IPS-18c (cell line): ENCODE measurements around the gene PCSK4.
"Not testable (repeated sequence)": the region's sequence is repeated elsewhere in the genome, so short reads cannot be mapped to it uniquely, and the experiment has no call there.

ENCODE experiments used
- H3K4me3 ChIP-seq: 2 replicates; pipeline ENCODE4 v1.7.0; 2013; ENCODE audit warnings: low read depth, mild to moderate bottlenecking, low read length, moderate library complexity; ENCODE audit not compliant: insufficient read depth
- H3K9me3 ChIP-seq: one replicate; pipeline ENCODE4 v1.6.1; 2013; ENCODE audit warnings: mild to moderate bottlenecking, low read length, moderate library complexity; ENCODE audit not compliant: control insufficient read depth, insufficient read depth

Gene PCSK4

DNA sequence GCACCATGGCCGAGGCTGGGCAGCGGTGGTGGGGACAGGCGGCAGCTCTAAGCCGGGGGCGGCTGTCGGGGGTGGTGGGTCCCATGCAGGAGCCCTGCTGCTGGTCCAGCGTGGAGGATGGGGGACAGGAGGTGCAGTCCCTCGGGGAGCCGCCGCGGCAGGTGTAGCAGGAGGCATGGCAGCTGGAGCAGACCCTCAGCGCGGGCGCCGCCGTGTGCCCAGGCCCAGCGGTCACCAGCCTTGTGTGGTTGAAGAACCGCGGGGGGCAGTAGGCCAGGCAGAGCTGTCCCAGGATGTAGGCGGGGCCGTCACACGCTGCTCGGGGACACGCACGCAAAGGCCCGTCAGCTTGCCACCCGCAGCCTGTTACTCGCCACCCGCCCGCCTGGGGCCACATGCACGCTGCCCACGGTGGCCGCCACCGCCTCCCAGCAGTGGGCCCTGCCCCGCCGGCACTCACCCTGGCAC, 8.2 kb downstream of the PCSK4 start:
- Histone ChIP-seq H3K9me3 (no peaks in the 10 kb centered on the region), H3K4me3 (no peak overlapping the region)

DNA sequence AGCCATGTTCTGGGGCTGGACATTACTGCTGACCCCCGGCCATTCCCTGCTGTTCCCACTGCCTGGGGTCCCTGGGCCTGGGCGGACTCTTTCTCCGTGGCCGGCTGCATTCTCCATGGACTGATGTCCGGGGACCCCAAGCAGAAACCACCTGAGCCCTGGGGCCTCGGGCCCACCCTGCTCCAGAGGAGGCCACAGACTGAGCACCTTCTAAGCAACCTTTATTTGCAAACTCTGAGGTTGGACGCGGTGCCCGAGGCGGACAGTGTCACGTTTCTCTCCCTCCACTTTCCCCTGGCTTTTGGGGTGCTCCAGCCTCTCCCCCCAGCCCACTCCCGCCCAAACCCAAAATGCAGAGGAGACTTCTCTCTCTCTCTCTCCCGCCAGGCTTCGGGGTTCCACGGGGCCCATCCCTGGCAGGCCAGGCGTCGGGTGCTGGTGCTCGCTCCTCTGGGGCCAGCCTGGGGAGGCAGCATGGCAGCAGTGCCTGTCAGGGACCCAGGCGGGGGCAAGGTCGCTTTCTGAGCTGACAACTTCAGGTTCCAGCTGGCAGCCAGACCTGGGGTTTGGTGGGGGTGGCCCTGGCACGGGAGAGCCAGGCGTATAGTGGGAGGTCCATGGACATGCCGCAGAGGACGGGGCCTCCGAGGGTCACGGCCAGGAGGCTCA, 8.8 kb downstream of the PCSK4 start:
- Histone ChIP-seq H3K9me3 (no peaks in the 10 kb centered on the region), H3K4me3 (no peak overlapping the region)

DNA sequence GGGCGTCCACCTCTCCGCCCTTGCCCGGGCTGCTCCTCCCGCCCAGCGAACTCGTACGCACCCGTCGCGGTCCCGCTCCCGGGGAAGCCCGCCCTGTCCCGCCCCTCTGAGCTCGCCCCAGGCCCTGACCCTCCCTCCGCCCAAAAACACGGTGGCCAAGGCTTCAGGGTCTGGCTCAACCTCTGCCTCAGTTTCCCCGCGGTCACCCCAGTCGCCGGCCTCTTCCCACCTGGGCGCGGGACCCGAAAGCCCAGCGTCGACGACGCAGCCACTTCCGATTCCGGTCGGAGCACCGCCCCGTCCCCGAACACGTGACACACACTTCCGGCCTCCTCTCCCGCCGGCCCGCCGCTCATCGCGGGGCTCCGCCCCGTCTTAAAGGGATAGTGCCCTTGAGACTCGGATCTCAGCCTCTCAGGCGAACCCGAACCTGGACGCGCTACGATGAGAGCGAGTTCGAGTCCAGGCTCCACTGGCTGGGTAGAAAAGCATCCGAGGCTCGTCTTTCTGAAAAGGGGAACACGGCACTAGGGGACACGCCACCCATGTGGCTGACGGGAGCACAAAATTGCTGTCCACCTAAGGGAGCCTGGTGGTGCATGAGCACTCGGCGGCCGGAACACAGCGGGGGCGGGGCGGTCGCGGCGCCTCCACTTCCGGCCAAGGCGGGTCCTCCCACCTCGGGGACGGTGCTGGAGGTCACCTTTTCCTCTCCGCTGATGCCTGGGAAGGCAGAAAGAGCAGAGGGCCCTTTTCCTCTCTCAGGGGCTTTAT, 11.0 kb downstream of the PCSK4 start, which contains the start of gene C19orf25:
Gene C19orf25, minus strand, starts transcription at position 282 of the 774 bp plus-strand sequence. CDS start 312 bp downstream, outside the sequence.
- H3K9me3 ChIP-seq, result no peaks in the 10 kb centered on the region

DNA sequence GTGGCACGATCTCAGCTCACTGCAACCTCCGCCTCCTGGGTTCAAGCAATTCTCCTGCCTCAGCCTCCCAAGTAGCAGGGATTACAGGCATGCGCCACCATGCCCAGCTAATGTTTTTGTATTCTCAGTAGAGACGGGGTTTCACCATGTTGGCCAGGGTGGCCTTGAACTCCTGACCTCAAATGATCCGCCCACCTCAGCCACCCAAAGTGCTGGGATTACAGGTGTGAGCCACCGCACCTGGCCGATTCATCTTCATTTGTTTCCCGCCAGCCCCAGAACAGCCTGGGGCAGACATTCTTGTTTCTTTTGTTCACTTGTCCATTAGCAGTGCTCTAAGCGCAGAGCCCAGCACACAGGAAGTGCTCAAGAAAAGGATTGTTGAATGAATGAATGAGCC, 13.1 kb downstream of the PCSK4 start:
- H3K9me3 ChIP-seq, H3K4me3 ChIP-seq: not testable (repeated sequence)

More for the DNA sequence above, 11.0 kb downstream of the PCSK4 start, which contains the start of gene C19orf25:
- peak within 1 kb of the TSS; percentile 85 for H3K4me3 ChIP-seq

DNA sequence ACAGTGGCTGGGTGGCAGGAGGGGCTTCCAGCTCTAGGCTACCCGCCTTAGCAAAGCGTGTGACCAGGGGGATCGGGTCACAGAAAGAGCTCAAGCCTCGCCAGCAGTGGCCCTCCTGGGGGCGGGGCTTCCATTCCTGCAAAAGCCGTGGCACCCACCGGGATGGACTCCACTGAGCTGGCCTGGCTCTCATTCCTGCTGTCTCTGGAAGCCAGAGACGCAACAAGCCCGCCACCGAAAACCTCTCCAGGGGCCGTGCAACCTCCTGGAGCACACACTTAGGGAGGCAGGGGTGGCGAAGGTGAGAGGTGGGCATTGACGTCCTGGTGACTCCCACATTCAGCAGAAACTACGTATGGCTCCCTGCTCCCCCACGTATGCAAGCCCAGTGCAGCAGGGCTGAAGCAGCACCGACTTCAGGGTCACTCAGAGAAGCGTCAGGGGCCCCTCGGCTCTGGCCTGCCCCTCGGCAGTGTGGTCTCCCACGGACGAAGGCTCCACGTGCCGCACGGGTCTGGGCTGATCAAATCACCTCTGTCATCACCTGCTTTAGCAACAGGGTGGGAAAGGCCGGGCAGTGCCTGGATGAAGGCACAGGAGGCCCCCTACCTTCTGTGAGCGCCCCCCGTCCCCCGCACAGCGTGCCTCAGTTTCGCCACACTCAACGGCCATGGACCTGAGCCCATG, 14.3 kb downstream of the PCSK4 start:
- Histone ChIP-seq H3K9me3 (no peaks in the 10 kb centered on the region), H3K4me3 (no peak overlapping the region)

DNA sequence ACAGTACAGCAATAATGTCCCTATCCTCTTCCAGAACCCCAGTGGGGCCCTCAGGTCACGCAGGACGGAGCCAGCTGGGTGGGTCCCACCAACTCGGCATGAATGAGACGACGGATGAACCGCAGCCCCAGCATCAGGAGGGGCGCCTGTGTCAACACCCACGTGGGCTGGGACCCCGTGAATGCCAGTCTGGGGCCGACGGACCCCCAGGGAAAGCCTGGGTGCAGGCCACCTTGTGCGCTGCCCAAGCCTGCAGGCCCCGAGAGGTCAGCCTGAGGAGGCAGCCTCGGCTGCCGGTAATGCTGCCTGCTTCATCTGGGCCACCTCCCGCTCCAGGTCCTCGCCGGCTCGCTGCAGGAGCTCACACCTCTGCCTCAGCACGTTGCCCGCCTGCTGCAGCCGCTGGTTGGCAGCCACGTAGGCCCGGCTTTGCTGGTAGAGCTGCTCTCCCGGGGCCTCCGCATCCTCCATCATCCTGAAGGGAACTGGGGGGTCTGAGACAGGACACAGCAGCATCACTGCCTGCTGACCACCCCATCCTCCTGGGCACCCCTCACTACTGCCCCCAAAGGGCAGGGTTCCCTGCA, 15.3 kb downstream of the PCSK4 start:
- Histone ChIP-seq H3K9me3 (no peaks in the 10 kb centered on the region), H3K4me3 (no peak overlapping the region)

DNA sequence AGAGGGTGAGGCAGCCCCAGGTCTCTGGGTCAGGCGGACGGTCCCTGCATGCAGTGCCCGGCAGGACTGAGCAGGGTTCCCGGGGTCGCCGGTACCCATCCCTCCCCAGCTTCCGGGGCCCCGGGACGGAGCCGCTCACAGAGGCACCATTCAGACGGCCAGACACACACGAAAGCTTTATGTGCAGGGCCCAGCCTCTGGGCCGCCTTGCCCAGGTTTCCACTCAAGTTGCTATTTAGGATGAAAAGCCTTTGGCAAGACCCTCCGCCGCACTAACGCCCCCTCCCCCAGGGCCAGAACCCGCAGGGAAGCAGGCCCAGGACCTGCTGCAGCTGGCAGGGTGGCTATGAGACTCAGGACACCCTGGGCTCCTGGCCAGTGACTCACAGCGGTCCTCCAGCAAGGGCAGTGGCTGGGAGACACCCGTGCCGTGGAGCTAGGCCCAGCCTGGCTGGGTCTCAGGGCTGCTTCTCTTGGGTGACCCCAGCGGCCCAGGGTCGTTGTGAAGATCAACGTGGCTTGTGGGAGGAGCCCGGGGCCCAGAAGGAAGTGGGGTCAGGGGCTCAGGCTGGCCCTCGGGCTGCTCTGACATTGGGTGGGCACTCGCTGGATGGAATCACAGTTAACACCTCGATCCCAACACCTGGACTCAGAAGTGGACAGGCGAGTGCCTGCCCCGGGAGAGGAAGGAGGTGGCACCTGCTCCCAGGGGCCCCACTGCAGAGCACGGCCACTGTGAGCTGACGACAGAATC, 16.0 kb downstream of the PCSK4 start:
- H3K9me3 ChIP-seq, result no peaks in the 10 kb centered on the region
- H3K4me3 ChIP-seq, result no peak overlapping the region

DNA sequence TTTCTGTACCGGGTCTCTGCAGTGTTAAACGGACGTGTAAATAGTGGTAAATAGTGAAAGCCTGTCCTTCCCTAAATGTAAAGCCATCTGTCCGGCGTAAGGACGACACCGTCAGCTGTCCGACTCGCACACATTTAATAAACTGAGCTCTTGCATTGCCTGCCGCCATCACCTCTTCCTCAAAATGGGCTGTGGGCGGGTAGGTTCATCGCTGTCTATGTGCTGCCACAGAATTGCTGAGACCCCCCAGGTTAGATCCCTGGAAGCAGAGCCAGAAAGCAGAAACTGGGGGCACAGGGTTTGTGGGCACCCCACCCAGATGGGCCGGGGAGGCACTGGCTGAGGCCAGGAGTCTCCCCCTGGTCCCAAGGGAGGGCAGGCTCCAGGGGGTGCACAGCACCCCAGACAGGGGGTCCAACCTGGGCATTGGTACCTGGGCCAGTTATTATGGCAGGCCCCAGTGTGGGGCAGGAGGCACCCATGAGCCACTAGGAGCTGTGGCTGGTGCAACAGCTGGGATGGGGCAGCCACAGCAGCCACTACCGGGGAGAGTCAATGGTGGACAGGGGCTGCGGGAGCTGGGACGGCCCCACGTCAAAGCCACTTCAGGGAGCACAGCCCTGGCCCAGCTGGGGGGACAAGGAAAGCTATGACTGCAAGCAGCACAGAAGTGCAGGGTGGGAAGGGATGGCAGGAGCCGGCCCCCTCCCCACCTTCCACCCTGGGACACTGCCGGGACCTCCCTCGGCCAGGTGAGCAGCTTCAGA, 16.9 kb downstream of the PCSK4 start:
- Histone ChIP-seq H3K9me3 (no peaks in the 10 kb centered on the region), H3K4me3 (no peak overlapping the region)

DNA sequence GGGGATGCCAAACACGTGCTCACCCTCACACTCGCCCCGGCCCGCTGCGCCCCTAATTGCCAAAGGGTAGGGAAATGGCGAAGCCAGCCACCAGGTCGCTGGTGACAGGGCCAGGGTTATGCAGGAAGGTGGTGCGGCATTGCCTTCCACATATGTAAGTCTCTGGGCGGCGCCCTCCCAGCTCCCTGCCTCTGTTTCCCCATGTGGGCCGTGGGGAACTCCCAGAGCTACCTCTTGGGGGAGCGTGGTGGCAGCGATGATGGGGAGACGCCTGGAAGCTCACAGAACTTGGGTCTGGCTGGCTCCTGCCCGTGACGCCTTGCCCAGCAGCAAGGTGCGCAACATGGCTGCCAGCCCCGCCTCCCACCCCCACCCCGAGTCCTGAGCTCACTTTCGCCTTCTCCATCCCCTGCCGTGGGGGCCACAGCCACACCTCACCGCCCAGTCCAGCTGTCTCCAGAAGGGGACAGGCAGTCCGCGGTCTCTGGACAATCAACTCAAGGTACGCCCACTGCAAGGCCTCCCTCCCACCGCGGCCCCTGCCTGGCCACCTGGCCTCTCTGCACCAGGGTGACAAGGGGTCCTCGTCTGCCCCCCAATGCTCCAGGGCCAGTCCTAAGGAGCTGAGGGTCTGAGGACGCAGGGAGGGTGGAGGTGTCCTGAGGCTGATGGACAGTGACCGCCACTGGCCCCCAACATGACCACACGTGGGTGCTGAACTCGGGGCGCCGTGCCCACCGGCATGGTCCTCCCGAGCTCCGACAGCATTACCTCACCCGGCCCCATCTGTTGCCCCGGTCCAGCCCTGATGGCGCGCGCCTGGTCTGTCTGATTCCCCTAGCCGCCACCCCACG, 17.7 kb downstream of the PCSK4 start:
- Histone ChIP-seq H3K9me3 (no peaks in the 10 kb centered on the region), H3K4me3 (no peak overlapping the region)

DNA sequence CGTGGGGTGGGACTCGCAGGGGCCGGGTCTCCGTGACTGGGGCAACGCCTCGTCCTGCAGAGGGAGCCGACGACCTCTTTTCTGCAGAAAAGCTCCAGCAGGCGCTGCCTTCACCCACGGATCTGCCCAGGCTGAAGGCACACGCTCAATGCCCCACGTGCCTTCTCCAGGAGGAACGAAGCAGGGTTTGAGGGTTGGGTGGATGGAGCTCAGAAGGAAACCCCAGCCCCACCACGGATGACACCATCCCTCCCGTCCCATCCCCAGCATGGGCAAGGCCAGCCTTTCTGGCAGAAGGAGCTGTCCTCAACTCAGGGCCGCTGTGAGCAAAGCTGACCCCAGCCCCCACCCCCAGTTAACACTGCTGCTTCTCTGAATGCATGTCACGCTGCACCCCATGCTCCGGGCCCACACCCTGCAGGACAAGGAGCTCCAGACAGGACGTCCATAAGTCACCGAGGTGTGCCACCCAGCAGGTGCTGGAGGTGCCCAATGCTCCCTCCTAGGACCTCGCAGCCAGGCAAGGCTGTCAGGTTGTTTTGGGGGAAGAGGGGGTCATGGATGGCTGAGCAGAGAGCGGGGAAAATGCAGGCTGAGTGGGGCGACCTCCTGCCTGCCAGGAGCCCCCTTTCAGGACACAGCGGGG, 18.5 kb downstream of the PCSK4 start:
- Histone ChIP-seq H3K4me3 (no peak overlapping the region), H3K9me3 (no peaks in the 10 kb centered on the region)

DNA sequence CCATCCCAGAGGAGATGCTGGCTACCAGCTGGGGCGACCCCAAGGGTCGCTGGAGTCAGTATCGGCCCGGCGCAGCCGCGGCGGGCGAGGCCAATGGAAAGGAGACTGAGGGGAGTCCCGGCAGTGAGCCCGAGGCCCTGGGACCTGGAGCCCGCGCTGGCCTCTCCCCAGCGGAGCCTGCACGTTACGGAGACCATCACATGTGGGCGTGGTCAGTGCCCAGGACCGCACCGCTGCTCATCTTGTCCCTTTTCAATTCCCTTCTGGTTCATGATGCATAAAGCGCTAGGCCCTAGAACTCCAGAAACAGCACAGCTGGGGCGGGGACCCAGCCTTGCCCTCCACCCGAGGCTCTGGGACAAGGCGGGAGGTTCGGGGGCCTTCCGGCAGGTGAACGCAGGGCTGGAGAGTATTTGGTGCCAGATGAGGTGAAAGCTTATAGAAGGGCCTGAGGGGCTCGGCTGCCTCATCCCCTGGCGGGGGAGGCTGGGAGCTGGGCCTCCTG, 19.1 kb downstream of the PCSK4 start:
- Histone ChIP-seq H3K4me3 (peak overlapping the region; percentile 40), H3K9me3 (peaks cover 2% of the 10 kb centered on the region)

DNA sequence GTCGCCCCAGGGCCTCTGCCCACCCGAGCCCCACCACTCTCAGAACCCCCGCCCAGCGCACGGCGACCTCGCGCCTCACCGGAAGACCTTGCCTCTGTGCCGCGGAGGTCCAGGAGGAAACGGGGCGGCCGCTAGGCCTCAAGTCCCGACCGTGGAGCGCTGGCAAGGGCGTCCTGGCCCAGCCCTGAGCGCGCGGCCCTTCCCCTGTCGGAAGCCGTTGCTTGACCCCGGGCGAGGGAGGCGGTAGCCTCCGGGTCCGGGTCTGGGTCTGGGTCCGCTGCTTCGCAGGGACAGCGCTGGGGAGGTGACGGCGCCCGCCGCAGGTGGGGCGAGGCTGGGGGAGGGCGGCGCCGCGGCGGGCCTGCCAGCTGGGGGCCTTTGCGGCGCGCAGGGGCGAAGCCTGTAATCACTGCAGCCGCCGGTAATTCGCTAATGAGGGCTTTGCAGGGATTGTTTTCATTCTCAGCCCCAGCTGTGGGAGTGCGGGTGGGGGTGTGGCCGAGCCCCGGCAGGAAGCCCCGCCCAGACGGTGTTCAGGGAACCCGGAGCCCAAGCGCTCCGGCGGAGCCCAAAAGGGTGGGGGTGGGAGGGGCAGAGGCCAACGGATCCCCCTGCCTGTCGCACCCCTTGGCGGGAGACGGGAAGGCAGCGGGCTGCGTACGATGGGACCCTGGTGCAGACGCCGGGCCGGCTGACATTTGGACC, 19.7 kb downstream of the PCSK4 start:
- H3K4me3 ChIP-seq, result peak overlapping the region; percentile 40
- peaks cover 4% of the 10 kb centered on the region for H3K9me3 ChIP-seq

DNA sequence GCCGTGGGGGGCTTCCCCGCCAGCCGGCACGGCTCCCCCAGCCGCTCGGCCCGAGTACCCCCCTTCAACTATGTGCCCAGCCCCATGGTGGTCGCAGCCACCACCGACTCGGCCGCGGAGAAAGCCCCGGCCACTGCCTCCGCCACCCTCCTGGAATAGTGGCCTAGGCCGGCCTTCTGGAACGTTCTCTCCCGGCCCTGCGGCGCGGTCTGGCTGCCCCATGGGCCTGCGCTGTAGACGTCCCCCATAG, 20.2 kb downstream of the PCSK4 start:
- Histone ChIP-seq H3K9me3 (peaks cover 4% of the 10 kb centered on the region), H3K4me3 (peak overlapping the region; percentile 40; the same call in 1 of the 2 replicates)

DNA sequence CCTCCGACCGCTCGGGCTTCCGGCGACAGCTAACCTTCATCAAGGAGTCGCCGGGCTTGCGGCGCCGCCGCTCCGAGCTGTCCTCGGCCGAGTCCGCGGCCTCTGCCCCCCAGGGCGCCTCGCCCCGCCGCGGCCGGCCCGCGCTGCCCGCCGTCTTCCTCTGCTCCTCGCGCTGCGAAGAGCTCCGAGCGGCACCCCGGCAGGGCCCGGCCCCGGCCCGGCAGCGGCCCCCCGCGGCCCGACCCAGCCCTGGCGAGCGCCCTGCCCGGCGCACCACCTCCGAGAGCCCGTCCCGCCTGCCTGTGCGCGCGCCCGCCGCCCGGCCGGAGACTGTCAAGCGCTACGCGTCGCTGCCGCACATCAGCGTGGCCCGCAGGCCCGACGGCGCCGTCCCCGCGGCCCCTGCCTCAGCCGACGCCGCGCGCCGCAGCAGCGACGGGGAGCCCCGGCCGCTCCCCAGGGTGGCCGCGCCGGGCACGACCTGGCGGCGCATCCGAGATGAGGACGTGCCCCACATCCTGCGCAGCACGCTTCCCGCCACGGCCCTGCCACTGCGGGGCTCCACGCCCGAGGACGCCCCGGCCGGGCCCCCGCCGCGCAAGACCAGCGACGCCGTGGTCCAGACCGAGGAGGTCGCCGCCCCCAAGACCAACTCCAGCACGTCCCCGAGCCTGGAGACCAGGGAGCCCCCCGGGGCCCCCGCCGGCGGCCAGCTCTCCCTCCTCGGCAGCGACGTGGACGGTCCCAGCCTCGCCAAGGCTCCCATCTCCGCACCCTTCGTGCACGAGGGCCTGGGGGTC, 20.7 kb downstream of the PCSK4 start:
- Histone ChIP-seq H3K4me3 (no peak overlapping the region; the same call in 1 of the 2 replicates), H3K9me3 (peaks cover 4% of the 10 kb centered on the region)
